Gastrocnemius medialis (tissue), 4 donors: ENCODE data around the gene PDE4B.

Experiments used
- CTCF ChIP-seq, 5 experiments: fragments of 450-650 bp in 3 of 5; fragments of 200-600 bp in 2 of 5; sonication (generic) in 2 of 5; IDR thresholded peaks in 4 of 5; conservative IDR thresholded peaks in 1 of 5; 1 replicate in 4 of 5; 2 replicates in 1 of 5; pipeline ENCODE4 v1.5.1; 2016 to 2019; ENCODE audit warnings: antibody characterized with exemption in 5 of 5, mild to moderate bottlenecking in 3 of 5, moderate library complexity in 3 of 5
- POLR2A ChIP-seq, 2 donors: fragments of 450-650 bp; IDR thresholded peaks; one replicate each; pipeline ENCODE4 v1.6.1; 2017; ENCODE audit warnings: antibody characterized with exemption in 2 of 2, mild to moderate bottlenecking in 2 of 2, moderate library complexity in 2 of 2

DNA sequence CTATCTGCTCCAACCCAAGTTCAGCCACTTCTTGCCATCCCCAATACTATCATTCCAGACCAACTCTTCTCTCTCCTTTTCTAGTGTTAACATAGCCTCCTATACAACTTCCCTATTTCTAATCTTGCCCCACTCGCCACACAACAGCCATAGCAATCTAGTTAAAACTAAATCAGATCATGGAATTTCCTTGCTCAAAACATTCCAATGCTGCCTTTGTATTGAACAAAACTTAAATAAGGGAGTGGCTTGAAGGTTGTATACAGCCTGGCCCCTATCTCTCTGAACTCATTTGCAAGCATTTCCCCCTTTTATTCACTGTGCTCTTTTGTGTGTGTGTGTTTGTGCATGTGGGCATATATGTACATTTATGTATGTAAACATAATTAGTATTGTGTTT lies 623.2 kb downstream of the PDE4B start:
- TF ChIP-seq CTCF (IDR thresholded peaks at IDR 0.05 in 4 of 5, conservative IDR thresholded peaks at IDR 0.05 in 1 of 5) (no peak), POLR2A (IDR thresholded peaks at IDR 0.05) (no peak)
